HG02981 (cell line): ENCODE results near the gene IFNL3.
"Not testable (repeated sequence)": the region's sequence is repeated elsewhere in the genome, so short reads cannot be mapped to it uniquely, and the experiment has no call there.

ENCODE experiments used
- ATAC-seq: cut with Tn5 transposase; IDR thresholded peaks from one replicate; pipeline ENCODE4 v1.9.1; 2021; ENCODE audit warnings: mild to moderate bottlenecking, moderate library complexity; ENCODE audit not compliant: unreplicated experiment

IFNL3 gene

DNA sequence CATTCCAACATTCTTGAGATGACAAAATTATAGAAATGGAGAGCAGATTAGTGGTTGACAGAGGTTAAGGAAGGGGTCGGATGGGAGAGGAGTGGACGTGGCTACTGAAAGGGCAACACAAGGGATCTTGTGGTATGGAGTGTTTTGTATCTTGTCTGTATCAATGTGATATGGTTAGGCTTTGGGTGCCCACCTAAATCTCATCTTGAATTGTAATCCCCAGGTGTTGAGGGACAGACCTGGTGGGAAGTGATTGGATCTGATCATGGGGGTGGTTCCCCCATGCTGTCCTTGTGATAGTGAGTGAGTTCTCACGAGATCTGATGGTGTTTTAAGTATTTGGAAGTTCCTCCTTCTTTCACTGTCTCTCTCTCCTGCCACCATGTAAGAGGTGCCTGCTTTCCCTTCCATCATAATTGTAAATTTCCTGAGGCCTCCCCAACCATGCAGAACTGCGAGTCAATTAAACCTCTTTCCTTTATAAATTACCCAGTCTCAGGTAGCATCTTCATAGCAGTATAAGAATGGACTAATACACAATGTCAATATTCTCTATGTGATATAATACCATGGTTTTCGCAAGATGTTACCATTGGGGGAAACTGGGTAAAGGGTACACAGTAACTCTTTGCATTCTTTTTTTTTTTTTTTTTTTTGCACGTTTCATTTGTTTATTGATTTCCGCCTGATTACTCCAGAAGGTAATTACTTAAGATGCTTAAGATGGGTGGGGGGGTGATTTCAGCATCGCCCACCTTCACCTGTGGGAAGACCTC is 8.8 kb upstream of the IFNL3 start:
- no peak for ATAC-seq

GRCh38 chr19:39252458-39252857 is 7.7 kb upstream of the IFNL3 start:
- ATAC-seq: no peak

DNA sequence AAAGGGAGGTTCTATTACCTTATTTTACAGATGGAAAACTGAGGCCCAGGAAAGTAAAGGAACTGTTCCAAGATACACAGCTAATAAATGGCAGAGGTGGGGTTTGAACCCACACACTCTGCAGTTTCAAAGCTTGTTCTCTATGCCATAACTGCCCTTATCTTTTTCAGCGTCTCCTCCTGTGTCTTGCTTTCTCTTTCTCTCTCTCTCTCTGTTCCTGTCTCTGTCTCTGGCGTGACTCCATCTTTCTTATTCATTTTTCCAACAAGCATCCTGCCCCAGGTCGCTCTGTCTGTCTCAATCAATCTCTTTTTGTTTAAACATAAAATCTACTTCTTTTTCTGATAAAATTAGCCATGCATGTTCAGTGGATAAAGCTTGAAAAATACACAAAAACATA is 7.0 kb upstream of the IFNL3 start:
- no peak for ATAC-seq

DNA sequence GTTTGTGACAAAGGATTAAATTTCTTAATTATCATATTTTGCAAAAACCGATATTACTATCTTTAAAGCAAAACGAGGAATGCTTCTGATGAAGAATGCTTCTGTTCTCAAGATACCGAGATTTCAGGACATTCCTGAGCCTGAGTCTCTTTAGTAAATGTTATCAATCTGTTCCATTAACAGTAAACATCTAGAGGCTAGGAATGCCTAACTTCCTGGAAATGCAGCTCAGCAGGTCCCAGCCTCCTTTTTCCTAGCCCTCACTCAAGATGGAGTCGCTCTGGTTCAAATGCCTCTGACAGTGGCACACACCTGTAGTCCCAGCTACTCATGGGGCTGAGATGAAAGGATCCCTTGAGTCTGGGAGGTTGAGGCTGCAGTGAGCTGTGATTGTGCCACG is 6.3 kb upstream of the IFNL3 start:
- ATAC-seq: no peak

GRCh38 chr19:39248806-39249205 is 4.0 kb upstream of the IFNL3 start, which contains the start of gene IFNL4:
Gene IFNL4 (minus strand): TSS chr19:39248856.
- no peak for ATAC-seq

- ATAC-seq: no peak
Observed at GRCh38 chr19:39247701-39248664, 3.2 kb upstream of the IFNL3 start.

- no peak for ATAC-seq
Observed at GRCh38 chr19:39246951-39247669, 2.3 kb upstream of the IFNL3 start.

GRCh38 chr19:39245166-39245565 is 360 bp upstream of the IFNL3 start:
- not testable (repeated sequence) for ATAC-seq

DNA sequence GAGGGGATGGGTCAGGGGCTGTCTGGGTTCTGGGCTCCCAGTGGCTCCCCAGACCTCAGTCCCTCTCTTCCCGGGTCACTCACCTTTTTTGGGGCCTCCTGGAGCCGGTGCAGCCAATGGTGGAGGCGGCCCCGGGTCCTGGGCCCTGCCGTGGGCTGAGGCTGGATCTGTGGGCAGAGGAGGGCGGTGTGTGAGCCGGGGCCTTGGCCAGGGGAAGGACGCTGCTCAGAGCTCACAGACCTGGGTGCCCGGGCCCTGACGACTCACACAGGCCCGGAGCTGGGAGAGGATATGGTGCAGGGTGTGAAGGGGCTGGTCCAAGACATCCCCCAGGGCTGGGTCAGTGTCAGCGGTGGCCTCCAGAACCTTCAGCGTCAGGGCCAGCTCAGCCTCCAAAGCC is 1.1 kb downstream of the IFNL3 start:
- not testable (repeated sequence) for ATAC-seq

GRCh38 chr19:39240421-39240820 is 4.4 kb downstream of the IFNL3 start:
- no peak for ATAC-seq

- no peak for ATAC-seq
Observed at GRCh38 chr19:39238944-39239343, 5.9 kb downstream of the IFNL3 start.

DNA sequence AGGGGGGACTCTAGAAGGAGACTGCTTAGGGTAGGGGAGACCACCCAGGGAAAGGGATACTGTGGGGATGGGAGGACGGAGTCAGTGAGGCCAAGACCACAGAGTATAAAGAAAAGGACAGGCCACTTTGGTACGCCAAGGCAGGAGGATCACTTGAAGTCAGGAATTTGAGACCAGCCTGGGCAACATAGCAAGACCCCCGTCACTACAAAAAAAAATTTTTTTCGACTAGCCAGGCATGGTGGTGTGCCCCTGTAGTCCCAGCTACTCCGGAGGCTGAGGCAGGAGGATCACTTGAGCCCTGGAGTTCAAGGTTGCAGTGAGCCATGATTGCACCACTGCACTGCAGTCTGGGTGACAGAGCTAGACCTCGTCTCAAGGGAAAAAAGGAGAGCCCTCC is 6.6 kb downstream of the IFNL3 start:
- no peak for ATAC-seq

- ATAC-seq: no peak
Observed at GRCh38 chr19:39237200-39238184, 7.3 kb downstream of the IFNL3 start.

- no peak for ATAC-seq
Observed at GRCh38 chr19:39236527-39236926, 8.3 kb downstream of the IFNL3 start.

- ATAC-seq: no peak
Observed at GRCh38 chr19:39232708-39233107, 12.1 kb downstream of the IFNL3 start.

- ATAC-seq: no peak
Observed at GRCh38 chr19:39230096-39230764, 14.6 kb downstream of the IFNL3 start.

- no peak for ATAC-seq
Observed at GRCh38 chr19:39224910-39225309, 19.9 kb downstream of the IFNL3 start.

DNA sequence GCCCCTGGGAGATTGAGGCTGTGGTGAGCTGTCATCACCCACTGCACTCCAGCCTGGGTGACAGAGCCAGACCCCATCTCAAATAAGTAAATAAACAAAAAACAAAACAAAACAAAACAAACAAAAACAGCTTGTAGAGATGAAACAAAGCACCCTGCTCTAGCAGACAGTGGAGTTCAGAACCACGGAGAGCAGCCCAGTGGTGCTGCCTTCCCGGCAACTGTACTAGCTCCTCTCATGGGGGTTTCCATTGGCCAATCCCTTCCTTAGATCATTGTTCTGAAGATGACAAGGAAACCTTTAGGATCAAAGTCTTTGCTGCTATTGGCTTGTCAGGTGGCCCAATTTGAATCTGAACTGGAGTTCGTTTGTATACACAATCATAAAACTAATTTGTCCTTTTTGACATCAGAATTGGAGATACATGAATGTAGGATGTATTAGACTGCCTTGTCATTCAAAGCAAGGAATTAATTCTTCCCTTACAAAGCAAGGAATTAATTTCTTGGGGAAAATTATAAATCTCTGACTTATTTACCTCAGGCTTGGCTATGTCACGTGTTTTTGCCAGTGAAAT is 21.0 kb downstream of the IFNL3 start:
- ATAC-seq: no peak

GRCh38 chr19:39219108-39219507 is 25.7 kb downstream of the IFNL3 start:
- not testable (repeated sequence) for ATAC-seq
